LNCAP (cell line): Measurements from ENCODE around the gene ATP5MG.

ENCODE experiments used
- TF ChIP-seq, protein P1 (sequence below): fragments of 450-650 bp; IDR thresholded peaks from 2 replicates; pipeline ENCODE4 v1.5.1; 2017; ENCODE audit warnings: mild to moderate bottlenecking

The ATP5MG gene

DNA sequence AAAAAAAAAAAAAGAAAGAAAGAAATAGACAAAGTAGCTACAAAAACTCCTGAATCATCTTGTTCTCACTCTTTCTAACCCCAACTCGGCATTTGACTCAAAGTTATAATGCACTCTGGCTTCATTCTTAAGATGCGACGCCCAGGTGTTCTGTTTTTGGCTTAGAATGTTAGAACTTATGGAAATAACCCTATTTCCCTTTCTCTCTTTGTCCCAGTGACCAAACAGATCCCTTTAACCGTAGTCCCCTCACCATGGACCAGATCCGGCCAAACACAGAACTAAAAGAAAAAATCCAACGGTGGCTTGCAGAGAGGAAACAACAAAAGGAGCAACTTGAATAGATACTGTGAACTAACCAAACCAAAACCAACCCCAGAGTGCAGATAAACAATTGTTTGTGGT is 5.3 kb upstream of the ATP5MG start:
- TF ChIP-seq, protein P1, sequence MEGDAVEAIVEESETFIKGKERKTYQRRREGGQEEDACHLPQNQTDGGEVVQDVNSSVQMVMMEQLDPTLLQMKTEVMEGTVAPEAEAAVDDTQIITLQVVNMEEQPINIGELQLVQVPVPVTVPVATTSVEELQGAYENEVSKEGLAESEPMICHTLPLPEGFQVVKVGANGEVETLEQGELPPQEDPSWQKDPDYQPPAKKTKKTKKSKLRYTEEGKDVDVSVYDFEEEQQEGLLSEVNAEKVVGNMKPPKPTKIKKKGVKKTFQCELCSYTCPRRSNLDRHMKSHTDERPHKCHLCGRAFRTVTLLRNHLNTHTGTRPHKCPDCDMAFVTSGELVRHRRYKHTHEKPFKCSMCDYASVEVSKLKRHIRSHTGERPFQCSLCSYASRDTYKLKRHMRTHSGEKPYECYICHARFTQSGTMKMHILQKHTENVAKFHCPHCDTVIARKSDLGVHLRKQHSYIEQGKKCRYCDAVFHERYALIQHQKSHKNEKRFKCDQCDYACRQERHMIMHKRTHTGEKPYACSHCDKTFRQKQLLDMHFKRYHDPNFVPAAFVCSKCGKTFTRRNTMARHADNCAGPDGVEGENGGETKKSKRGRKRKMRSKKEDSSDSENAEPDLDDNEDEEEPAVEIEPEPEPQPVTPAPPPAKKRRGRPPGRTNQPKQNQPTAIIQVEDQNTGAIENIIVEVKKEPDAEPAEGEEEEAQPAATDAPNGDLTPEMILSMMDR = no peak

DNA sequence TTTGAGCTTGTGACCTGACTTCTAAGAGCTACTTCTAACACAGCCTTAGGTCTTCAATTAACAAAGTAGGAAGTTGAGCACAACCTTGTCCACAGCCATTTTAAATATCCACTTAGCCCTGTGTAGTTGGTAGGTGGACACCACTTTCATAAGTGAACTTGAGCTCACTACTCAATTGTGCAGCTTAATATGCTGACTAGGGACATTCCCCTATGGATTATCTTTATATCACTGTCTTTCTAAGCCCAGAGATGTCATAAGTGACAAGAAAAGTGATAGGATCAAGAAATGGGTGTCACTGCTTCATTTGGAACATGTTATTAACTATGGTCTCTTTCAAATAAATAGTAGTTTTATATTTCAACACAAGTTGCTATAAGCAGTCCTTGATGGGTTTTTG is 4.0 kb upstream of the ATP5MG start:
- TF ChIP-seq, protein P1 = no peak

DNA sequence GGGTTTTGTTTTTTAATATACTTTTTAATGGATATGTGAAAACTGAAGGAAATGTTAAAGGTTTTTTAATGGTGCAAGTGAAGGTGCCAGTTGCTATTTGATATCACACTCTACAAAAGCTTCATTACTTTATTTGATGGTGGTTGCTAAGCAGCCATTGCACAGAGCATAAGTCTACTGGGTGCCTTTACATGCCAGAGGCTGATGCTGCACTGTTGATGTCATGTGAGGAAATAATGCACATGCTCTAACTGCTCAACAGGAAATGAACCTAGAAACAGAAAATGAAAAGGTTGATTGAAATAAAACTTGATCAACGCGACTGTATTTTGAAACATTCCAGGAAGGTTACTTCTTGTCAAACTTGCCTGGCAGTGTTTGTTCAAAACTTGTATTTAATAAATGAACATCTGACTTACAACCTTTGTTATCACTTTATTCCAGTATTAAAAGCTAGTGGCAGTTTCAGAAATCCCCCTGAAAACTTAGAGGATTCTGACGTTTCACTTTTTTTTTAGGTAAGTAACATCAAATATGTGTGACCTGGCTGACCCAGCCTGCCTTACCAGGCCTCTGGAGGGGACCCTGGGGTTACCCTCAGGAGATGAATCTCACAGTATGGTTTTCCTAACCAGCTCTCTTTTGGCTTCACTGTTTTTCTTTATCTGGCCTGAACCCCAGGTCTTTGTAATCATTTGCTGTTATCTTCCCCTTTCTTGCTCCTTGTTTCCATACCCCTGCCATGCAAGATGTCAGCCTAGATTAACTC is 2.4 kb upstream of the ATP5MG start:
- TF ChIP-seq, protein P1 = no peak

DNA sequence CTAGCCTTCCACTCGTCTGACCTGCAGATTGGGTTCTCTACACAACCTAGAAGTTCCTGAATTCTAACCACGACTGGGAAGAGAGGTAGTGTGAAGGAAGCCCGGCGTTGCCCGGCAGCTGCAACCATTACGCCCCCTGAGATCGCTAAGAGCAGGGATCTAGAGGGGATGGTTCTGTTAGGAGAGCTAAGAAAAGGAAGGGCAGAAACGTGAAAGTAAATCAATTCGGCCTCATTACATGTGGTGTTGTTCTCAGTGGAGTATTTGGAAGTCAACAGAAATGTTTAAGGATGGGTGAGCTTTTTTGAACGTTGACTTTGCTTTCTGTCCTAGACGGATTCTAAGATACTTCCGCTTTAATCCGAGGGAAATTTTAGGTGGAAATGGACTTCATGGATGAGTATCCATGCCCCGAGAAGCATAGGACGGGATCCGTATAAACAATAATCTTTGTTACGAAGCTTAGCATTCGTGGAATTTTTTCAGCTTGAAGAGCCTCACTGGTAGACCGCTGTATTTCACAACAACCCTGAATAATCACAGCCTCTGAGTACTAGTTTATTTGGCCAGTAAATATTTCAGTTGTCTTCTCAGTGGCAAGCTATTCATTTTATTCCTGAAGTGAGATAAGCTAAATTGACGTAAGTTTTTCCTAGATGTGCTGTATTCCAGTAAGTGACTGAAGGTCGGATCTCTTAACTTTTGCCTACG is 629 bp downstream of the ATP5MG start:
- TF ChIP-seq, protein P1 = no peak

DNA sequence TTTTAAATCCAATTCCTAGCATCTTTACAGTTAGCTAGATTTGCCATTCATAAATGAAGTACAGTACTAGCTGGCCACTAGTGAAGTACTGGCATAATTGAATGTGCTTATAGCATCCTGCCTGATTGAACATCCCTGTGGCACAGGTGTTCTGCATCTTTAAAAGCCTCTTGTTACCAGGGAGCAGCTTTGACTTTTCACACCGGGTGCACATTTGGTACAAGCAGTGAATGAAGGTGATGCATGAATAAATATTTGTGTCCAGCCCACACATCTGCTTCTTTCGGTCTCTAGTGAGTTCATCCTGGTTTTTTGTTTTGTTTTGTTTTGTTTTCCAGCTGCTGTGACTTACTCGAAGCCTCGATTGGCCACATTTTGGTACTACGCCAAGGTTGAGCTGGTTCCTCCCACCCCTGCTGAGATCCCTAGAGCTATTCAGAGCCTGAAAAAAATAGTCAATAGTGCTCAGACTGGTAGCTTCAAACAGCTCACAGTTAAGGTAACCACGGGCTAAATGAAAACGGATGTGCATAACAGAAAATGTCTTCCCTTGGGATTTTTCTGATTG is 5.3 kb downstream of the ATP5MG start:
- TF ChIP-seq, protein P1 = no peak

DNA sequence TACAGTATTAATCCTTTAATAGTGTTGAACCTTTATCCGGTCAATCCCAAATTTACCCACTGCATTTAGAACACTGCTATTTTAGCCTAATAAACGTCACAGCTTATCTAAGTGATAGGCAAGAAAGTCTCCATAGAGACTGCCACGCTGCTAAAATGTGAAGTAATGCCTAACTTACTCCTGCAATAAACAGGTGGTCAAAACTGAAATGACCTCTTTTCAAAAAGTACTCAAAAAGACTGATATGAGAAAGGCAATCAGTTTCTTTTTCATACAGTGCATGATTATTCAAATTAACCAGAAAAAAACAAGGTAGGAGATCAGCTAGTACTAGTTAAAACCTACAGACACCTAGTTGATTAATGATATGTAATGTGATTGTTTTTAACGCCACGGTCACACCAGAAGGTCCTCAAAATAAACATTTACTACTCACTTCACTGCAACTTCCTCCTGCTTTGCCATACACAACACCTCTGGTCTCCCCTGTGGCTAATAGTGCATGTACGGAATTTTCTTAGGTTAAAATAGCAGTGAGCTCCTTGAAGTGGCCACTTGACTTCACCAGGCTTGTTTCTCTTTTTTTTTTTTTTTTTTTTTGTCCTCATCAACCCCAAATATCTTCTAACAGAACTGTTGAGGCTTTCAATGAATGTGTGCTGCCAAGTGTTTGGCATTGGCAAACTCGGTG is 8.8 kb downstream of the ATP5MG start:
- TF ChIP-seq, protein P1 = no peak

DNA sequence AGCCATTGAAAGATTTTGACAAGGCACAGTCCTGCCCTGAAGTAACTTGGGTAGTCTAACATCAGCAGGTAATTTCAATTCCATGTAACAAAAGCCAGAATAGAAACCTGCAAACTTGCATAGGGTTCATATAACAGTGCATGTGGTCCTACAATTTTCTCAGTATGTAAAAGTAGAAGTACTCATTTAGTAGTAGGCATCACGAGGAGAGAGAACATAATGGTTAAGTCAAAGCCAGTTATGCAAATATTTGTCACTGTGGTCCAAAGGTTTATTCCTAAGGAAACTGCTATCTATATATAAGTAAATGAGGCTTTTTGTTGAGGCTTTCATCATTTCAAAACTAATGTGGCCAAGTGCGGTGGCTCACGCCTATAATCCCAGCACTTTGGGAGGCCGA is 10.1 kb downstream of the ATP5MG start:
- TF ChIP-seq, protein P1 = no peak
